ENCODE data around the gene TNFRSF13B. TPM values are rescaled to one million over a fixed set of nuclear protein-coding genes. Genes with fewer than 3 reads are reported as not detected.

TNFRSF13B gene
- total RNA-seq, 1 experiment from 2014 or later, result 0.28 TPM

DNA sequence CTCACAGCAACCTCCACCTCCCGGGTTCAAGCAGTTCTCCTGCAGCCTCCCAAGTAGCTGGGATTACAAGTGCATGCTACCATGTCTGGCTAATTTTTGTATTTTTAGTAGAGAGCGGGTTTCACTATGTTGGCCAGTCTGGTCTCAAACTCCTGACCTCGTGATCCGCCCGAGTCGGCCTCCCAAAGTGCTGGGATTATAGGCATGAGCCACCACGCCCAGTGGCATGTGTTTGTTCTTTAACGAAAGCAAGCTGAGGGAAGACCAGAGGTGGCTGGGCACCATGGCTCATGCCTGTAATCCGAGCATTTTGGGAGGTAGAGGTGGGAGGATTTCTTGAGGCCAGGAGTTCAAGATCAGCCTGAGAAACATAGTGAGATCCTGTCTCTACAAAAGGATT lies 18.1 kb downstream of the TNFRSF13B start:
- no peaks in the 10 kb centered on the region for H3K4me1 ChIP-seq (ENCODE audit: insufficient read depth, low read length)
- H3K9ac ChIP-seq (ENCODE audit: extremely low read depth, insufficient read length, low read length), result no peak overlapping the region
- H2AK5ac ChIP-seq (ENCODE audit: insufficient read length, low read length), result no peak overlapping the region
- no peaks in the 10 kb centered on the region for H3K27me3 ChIP-seq (ENCODE audit: insufficient read depth, low read length)
- H4K5ac ChIP-seq (ENCODE audit: insufficient read length, low read depth, low read length), result no peak overlapping the region
- H3T11ph ChIP-seq (ENCODE audit: low read length), result no peak overlapping the region
- no peaks in the 10 kb centered on the region for H3K23me2 ChIP-seq (ENCODE audit: insufficient read length, low read depth, low read length, poor library complexity, severe bottlenecking)
- TF ChIP-seq, protein P1, sequence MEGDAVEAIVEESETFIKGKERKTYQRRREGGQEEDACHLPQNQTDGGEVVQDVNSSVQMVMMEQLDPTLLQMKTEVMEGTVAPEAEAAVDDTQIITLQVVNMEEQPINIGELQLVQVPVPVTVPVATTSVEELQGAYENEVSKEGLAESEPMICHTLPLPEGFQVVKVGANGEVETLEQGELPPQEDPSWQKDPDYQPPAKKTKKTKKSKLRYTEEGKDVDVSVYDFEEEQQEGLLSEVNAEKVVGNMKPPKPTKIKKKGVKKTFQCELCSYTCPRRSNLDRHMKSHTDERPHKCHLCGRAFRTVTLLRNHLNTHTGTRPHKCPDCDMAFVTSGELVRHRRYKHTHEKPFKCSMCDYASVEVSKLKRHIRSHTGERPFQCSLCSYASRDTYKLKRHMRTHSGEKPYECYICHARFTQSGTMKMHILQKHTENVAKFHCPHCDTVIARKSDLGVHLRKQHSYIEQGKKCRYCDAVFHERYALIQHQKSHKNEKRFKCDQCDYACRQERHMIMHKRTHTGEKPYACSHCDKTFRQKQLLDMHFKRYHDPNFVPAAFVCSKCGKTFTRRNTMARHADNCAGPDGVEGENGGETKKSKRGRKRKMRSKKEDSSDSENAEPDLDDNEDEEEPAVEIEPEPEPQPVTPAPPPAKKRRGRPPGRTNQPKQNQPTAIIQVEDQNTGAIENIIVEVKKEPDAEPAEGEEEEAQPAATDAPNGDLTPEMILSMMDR (conservative IDR thresholded peaks at IDR 0.05), result no peak
- peaks cover 3 to 4% (median 4%) of the 10 kb centered on the region in 3 experiments; a peak in 3 of 7 replicates for H3K36me3 Mint-ChIP-seq (ENCODE audit: insufficient read depth in 1 of 3, low read depth in 3 of 3)
- H4K8ac ChIP-seq (replicated peaks; ENCODE audit: insufficient read length, low read depth, low read length), result no peak overlapping the region
- H3K27ac Mint-ChIP-seq, result no peak overlapping the region; a peak in 1 of 7 replicates
- H3K4me1 Mint-ChIP-seq, result peaks cover 3 to 7% of the 10 kb centered on the region in 2 experiments; a peak in 2 of 4 replicates
- no peak overlapping the region for H3K4ac ChIP-seq (ENCODE audit: low read depth, low read length)
- peaks cover 5 to 7% of the 10 kb centered on the region in 2 experiments; a peak in 4 of 5 replicates for H3K9me3 Mint-ChIP-seq
- H2BK12ac ChIP-seq (ENCODE audit: insufficient read length, low read depth, low read length), result no peak overlapping the region
- H3K23ac ChIP-seq (ENCODE audit: insufficient read length, low read depth, low read length), result no peak overlapping the region
- no peak overlapping the region for H3K4me2 ChIP-seq (ENCODE audit: insufficient read depth, insufficient read length, low read length)
- H4K91ac ChIP-seq (ENCODE audit: insufficient read length, low read depth, low read length), result no peak overlapping the region
- no peak overlapping the region for H3K27ac ChIP-seq (ENCODE audit: insufficient read length, low read depth, low read length)
- H3K79me1 ChIP-seq (ENCODE audit: insufficient read depth, low read depth, low read length, poor library complexity, severe bottlenecking), result no peaks in the 10 kb centered on the region
- H3K27me3 Mint-ChIP-seq (ENCODE audit: low read depth), result peaks cover 26% of the 10 kb centered on the region
- H4K20me1 ChIP-seq (ENCODE audit: control insufficient read depth, insufficient read depth, insufficient read length), result no peaks in the 10 kb centered on the region
- no peak overlapping the region for H3K18ac ChIP-seq (ENCODE audit: insufficient read length, low read depth, low read length)
- no peak overlapping the region for H2BK20ac ChIP-seq (ENCODE audit: low read depth, low read length, poor library complexity, severe bottlenecking)
- DNase-seq, result no peak
- H2AFZ ChIP-seq (ENCODE audit: low read length), result no peak overlapping the region
- H2BK15ac ChIP-seq (ENCODE audit: low read depth, low read length), result no peak overlapping the region
- H3K9me3 ChIP-seq (ENCODE audit: control insufficient read depth, low read depth, low read length), result no peaks in the 10 kb centered on the region
- no peak overlapping the region for H2BK120ac ChIP-seq (ENCODE audit: low read depth, low read length, poor library complexity, severe bottlenecking)
- H3K14ac ChIP-seq (ENCODE audit: insufficient read depth, low read length), result no peak overlapping the region
- no peak overlapping the region for H3K56ac ChIP-seq (ENCODE audit: insufficient read length, low read depth, low read length)
- WGBS (ENCODE audit: extremely low coverage, insufficient read length, low lambda C conversion rate), result no CpG with 5 or more reads among the region's 9 CpGs
- H2BK5ac ChIP-seq (ENCODE audit: insufficient read length, low read length), result no peak overlapping the region
- H3K4me3 Mint-ChIP-seq, result no peak overlapping the region
- H3K79me2 ChIP-seq (ENCODE audit: insufficient read depth, low read length), result no peaks in the 10 kb centered on the region

Measured in H9 (cell line).